Stimulated activated naive CD4-positive, alpha-beta T cell treated with Interleukin-2 at 50 U/mL for 16 hours (primary cell): Measurements from ENCODE around the gene UBE2D2.

ENCODE experiments used
- DNase-seq: peaks from one replicate; lab custom pipeline; 2025; lab: John Stamatoyannopoulos, UW

Gene UBE2D2

DNA sequence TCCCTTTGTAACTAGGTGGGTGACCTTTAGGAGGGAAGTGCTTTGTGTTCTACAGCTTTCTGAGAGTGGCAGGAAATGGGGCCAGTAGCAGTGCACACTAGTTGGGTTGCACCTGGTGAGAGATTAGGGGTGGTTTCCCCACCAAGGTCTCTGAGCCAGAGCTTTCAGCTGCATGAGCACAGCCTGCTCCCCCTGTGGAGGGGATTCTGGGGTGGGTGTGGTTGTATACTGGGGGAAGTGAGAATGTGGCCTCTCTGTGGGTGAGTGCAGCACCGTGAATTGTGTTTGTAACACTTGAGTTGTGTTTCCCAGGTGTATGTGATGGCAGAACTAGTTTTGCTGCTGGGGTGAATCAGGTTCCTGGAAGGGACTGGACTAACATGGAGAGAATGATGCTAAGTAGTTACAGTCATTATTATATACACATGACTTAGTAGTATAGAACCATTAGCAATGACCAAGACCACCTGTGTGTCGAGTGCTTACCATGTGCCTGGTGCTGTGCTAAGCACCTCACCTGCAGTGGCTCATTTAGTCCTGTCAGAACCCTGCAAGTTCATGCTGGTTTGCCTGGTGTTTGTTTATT, 75.2 kb downstream of the UBE2D2 start:
- DNase-seq, result peak; percentile 33

DNA sequence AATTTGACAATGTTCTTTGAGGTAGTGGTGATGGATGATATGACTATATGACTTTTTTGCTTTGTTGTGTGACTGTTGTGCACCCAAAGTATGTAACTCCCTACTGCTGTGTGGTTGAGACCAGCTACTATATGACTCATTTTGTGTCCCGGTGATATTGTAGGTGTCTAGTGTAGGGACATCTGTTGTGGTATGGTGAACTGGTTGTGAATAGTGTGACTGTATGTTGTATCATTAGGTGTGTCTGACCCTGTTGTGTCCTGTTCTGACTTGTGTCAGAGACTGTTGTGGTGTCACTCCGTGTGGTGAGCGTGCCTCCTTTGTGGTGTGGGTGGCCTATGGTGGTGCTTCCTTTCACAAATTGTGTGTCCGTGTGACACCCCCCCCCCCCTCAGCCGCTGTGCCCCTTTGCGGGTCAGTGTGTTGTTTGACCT, 75.9 kb downstream of the UBE2D2 start:
- peak; percentile 41 for DNase-seq

DNA sequence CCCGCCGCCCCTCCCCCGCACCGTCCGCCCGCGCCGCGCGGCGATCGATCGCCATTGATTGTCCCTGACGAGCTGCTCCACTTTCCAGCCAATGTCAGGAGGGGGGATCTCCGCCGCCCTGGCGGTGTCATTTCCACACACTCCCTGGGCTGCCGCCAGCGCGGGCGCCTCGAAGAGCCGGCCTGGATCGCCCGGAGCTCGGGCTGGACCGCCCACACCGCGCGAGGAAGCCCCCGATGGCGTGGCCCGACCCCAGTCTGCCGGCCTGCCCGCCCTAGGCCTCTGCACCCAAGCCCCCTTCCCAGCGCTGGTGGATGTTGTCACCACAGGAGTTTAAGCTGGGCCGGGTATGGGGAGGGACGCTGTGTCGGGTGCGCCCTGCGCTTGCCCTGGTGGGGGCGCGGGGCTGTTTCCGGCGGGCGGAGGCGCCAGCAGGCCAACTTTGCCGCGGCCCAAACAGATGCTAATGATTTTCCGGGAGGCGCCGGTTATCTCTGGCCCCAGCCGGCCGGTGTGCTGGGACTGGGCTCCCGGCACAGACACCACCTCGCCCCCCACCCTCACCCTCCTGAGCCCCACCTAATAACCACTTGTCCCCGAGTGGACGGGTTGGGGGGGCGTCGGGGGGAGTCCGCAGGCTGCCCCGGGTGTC, 76.4 kb downstream of the UBE2D2 start:
- peak; percentile 41 for DNase-seq

DNA sequence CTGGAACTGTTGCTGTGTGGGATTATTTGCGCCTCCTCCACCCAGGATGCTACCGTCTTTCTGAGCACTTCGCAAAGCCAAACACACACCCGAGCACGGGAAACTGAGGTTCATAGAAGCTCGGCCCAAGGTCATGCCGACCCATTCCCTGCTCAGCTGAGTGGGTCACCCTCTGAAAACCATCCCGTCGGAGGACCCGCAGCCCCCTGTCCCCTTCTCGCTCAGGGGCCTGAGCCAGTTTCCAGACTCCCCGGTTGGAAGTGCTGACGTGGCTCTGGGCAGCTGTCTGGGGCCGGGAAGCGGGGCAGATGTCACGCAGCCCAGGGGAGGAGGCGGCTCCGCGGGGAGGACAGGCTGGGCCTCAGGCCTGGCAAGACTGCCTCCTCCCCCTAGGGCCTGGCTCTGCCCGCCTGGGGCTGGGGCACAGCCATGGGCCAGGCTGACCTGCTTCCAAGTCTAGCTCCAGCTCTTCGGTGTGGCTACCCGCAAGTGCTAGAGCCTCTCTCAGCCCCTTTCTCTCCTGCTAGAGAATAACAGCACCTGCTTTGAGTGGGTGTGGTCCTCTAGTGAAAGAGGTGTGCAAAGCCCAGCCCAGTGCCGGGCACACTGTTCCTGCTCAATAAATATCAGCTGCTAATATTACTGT, 77.1 kb downstream of the UBE2D2 start:
- no peak for DNase-seq

DNA sequence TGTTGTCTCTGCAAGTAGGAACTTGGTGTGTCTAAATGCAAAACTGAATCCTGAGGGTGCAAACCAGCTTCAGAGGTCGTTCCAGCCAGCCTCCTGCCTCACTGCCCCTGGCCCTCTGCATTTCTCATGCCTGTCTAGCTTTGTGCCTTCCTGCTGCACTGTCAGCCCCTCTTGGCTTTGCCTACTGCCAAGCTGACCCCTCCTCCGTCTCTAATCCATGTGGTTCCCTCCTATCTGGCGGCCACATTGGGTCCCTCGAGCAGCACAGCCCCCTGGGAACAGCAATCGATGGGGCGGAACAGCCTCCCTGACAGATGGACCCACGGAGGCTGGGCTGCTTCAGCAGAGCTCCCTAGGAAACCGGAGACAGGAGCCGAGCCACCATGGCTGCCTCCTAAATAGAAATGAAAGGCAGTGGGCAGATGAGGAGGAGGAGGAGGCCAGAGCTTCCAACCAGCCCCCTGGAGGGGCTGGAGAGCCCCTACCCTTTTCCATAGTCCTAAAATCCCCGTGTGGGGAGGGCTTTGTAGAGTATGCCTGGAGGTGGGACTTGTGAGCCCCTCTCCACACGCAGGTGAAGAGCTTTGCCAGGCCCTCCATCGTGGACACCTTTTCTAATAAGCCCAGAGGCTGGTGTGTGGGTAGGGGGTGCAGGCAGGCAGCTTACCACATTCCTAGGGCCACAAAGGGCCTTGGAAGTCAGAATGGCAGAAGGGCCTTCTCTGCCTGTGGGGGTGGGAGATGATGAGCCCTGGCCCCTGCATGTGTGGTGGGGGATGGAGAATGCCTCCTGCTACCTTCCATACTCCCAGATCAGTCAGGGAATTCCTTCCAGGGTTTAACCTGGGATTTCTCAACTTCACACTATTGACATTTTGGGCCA, 77.8 kb downstream of the UBE2D2 start:
- no peak for DNase-seq

DNA sequence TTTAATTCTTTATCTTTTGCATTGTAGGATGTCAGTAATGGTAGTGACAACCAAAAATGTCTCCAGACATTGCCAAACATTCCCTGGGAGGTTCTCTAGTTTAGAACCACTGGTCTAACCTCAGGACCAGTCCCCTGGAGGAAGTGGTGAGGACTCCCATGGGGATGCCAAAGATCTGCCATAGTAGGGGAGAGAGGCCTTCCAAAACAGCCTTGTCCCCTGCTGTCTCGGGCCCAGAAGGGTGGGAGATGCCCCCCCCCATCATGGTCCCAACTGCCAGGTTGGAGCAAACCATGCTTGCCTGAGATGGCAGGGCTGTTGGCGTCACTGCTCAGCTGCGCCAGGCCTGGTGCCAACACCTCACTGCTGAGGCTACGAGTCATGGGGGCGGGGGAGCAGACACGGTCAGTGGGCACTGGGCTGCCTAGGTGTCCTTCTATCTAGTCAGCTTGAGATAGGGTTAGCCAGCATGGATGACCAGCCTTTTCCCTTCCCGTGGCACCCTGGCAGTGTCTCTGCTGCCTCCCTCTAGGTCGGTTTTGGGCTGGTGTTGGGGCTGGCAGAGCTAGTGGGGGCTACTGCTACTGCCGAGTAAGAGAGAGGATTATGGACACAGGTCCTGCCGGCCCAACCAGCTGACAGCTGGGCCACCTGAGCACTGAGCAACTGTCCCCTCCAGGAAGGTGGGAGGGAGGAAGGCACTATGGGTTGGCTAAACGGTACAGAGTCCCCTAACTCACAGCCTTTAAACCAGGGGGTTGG, 78.7 kb downstream of the UBE2D2 start:
- DNase-seq, result no peak

DNA sequence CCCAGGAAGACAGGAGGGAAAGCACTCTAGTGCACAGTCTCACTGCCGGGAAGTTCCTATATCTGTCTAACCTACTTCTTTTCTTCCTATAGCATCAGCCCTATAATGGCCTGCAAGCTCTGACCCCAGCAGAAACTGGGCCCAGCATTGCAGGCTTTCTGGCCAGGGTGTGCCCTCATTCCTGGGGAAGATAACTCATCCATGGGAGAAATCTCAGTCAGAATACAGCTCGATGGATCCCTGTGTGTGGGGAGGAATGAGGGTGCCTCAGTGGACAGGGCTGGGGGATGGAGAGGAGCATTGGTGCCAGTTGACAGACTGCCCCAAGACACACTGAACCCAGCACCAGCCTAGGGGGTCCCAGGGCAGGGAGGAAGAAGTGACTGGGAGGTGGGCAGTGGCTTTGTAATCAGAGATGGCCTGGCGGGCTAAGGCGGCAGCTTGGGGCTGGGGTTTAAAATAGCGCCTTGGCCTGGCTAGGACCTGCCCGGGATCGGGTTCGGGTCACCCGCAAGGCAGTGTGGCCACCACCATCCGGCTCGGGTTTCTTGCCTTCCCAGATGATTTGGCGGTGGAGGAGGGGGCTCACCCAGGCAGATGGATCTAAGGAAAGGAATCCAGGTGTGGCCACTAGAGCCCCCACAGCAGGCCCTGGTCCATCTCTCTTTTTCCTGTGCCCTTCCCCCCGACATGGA, 79.4 kb downstream of the UBE2D2 start:
- DNase-seq, result no peak

DNA sequence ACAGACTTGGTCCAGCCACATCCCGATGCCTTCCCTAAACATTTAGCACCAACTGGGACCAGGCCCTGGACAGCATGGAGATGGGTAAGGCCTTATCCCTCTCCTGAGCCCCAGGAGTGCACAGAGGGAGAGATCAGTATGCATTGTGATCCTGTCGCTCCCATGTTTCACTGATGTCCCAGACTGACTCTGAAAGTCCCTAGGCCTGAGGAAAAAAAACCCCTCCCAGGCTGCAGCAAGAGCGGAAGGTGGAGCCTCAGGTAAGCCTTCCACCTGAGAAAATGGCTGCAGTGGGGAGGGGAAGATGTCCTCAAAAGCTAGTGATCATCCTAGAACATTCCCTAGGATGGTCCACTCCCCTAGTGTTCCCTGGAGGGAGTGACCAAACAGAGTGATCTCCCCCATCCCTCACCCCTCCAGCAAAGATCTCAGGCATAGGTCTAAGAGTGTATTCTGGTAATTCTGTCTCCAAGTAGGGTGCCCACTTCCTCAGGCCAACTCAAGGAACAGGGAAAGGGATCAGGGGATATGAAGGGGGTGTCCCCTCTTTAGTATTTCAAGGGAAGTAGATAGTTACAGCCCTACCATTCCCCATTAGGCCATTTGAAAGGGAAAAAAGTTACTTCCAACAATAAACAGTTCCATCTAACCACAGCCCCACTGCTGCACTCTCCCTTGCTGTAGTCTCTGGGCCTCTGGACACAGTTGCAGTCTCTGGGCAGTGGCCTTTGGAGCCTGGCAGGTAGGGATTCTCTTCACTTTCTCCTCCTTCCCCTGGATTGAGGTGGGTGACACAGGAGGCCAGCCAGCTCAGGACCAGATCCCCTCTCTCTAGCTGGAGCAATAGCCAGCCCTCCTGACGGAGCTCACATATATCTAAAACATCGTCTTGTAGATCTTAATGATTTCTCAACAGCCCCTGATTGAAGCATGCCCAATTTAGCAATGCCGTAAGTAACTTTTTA, 80.3 kb downstream of the UBE2D2 start:
- DNase-seq, result no peak

DNA sequence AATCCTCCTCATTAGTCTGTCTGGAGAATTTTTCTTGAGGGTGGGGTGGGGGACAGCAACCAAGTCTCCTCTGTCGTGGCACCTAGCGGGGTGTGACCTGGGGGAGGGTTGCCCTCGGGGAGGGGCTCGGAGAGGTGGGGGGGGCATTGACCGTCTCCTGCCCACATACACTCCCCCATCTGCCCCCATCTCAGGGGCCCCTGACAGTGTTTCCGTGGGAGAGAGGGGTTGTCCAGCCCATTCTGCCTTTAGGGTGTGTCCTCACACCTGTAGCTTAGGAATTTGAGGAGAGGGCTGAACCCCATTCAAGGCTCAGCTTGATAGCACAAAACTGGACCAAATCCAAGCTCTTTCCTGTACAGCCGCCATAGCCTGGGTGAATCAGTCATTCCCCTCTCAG, 81.1 kb downstream of the UBE2D2 start:
- DNase-seq, result no peak

DNA sequence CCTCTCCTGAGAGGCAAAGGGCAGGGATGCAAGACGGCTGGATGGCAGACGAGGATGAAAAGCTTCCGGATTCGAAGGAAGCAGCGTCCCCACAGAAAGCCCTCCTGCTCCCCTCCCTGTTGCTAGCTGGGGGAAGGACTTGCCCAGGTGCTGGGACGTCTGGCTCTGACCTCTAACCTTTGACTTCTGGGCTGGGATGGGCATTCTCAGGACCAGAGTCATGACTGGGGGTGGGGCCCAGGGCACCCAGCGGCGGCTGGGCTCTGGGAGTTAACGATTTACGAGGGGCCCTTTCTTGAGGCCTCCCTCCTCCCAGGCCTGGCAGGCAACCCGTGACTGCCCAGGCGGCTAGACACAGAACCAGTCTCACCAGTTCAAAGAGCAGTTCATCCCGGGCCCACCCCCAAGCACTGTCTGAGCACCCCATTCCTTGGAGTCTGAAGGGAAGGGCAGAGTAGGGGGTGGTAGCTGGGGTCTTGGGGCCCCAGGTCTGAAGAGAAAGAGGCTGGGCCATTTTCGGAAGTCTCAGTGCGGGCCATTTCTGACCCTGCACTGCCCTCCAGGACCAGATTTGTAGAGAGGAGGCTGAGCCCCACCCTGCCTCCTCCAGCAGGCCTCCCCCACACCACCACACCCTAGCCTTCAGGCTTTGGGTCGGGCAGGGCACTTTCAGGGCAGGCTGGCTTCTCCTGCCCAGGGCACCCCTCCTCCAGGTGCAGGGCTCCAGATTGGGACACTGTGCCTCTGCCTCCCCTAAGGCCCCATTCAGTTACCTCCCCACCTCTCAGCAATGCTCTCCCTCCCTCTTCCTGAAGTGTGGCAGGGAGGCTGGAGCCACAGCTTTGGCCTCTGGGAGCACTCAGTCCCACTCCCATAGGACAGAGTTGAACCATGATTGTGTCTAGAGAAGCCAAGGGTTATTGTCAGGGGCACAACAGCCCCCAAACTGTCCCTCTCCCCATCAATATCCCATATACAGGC, 82.0 kb downstream of the UBE2D2 start:
- DNase-seq, result no peak

DNA sequence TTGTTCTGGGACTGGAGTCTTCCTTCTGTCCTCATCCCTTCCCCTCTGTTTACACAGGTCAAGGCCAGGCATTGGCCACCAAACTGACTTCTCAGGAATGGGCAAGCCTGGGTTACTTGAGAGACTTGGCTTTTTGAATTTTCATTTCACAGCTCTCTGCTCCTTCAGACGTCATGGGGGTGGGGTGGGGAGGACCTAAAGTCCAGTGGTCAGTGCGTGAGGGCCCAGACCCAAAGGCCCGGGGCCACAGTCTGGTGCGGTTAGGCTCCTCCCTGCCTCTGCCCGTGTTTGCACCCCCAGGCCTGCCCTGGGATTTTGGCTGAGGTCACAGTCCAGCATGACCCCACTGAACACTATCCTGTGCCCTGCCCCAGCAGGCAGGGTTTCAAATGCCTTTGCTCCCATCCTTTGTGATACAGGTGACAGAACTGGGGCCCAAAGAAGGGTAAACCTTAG, 82.9 kb downstream of the UBE2D2 start:
- no peak for DNase-seq

DNA sequence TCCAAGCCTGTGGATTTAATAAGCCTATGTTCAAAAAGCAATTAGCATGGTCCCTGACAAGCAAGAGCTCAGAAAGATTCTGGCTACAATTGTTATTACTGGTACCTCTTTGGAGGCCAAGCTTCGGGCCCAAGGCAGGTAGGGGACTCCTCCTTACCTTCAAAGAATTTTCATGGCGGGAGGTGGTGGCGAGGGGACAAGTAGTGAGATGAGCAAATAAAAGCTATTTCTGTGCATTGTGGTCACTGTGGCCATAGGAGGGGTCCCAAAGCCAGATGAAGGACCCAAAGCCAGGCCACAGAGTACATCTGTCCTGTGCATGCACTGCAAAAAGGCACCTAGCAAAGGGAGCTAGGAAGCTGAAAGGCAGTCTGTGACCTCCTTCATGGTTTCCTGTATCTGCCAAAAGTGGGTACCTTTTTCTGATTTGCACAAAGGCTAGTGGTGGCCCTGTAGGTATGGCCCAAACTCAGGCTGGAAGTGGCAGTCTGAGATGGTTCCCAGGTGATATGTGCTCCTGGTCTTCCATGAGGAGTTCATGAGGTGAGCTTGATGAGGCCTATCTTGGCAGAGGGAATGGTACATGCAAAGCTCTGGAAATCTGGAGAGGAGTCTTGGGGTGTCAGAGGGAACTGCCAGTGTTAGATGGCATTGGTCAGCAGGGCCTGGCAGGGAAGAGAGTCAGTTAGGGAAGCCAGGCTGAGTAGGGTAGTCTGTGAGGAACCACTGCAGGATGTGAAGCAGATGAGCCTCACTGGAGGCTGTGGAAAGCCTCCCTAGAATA, 83.7 kb downstream of the UBE2D2 start:
- DNase-seq, result no peak

DNA sequence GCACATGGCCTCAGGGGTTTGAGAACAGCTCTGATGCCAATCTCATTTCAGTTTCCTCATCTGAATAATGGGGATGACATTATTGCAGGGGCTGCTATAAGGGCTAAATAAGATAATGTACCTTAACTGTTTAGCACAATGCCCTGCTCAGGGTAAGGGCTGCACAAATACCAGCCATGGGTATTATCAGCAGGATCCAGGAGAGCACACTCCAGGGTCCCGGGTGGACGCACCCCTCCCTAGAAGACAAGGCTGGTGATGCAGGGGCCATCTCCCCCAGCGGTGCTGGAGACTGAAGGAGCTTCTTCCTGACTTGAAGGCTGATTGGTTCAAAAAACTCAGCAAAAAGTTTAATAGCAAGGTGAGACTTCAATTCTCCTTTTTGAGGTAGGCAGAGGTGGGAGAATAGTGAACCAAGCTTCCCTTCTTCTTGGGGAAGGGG, 84.3 kb downstream of the UBE2D2 start:
- DNase-seq, result no peak

DNA sequence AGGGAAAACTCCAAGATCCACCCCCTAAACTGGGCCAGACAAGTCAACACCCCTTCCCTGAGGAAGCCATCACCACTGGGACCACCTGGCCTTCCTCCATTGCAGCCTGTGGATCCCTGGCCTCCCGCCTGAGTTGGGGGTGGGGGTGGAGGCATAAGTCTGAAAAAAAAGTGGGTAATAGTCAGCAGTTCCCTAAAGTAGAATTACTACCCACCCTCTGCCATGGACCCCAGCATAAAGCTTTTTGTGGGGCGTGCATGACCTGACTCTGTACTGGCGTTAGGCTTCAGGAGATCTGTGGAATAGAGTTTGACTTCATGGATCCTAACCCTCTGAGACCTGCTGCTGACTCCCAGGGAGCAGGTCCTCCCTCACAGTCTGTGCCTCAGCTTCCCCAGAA, 85.0 kb downstream of the UBE2D2 start:
- DNase-seq, result no peak

DNA sequence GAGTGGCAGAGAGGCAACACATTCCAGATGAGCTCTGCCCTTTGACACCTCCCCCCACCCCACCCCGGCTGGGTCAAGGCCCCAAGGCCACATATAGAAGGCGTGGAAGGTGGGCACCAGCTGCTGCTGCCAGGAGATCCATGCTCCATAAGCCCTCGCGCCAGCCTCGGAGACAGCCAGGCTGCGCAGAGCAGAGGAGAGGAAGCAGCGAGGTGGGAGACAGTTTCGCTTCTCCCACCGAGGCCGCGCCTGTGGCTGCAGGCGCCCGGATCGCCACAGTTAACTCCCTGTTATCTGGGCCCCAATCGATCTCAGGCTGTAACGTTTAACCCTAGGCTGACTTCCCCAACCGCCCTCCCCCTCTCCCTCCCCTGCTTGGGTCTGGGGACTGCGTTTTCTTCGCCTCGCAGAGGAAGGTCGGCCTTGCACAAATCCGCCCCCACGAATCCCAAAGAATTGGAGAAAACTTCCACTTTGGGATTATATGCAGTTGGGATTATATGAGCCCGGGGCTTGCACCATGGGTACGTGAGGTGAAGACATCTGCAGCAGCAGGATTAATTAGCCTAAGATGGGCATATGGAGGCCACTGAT, 85.9 kb downstream of the UBE2D2 start:
- DNase-seq, result no peak

DNA sequence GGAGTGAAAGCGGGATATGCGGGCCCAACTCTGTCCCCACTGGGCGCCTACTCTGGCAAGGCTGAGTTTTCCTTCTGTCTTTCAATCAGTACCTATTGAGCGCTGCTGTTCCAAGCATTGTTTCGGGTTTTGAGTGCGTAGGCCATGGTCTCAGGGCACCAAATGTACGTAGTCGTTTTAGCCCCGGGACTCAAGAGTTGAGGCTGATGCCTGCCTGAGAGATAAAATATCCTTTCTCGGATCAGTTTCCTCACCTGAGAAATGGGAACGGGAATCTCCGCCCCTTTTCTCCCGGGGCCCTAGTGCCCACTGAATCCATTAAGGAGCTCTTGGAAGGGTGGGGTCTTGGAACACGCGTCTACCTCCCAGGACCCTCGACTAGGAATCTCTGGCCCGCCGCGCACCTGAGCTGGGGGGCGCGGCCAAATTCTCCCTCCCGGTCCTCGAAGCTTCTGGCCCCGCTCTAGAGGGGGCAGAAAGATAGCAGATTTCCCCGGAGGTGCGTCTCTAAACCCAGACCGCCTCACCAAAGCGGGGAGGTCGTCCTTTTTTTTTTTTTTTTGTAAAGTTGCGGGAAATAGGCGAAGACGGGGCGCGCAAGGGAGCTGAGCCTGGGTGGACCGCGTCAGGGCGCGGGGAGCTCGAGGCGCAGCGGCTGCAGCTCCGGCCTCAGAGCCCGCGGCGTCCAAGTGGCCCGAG, 86.5 kb downstream of the UBE2D2 start:
- DNase-seq, result no peak
